PC-3 (cell line): ENCODE results near the gene YES1. TPM values are rescaled to one million over a fixed set of nuclear protein-coding genes. Genes with fewer than 3 reads are reported as not detected.

Source experiments
- ATAC-seq: fragments of 200-7000 bp; cut with Tn5 transposase; 2 replicates; pipeline ENCODE4 v1.9.1; 2020; ENCODE audit warnings: mild to moderate bottlenecking, moderate library complexity
- BruUV-seq: library from RNA; stranded (reverse); fragments of 400-500 nt; replicated peaks from 2 replicates; lab custom pipeline; 2021; lab: Mats Ljungman, UMichigan
- CTCF ChIA-PET: fragments of 300-600 bp; sonication (Branson Sonifier 250); formaldehyde crosslinking; loops from one replicate; lab custom pipeline; 2022; ENCODE audit warnings: antibody characterized with exemption; lab: Charles Lee
- POLR2A ChIA-PET: fragments of 300-600 bp; sonication (Branson Sonifier 250); formaldehyde crosslinking; loops from one replicate; lab custom pipeline; 2022; ENCODE audit warnings: antibody characterized with exemption; ENCODE audit not compliant: unreplicated experiment; lab: Charles Lee
- DNase-seq: peaks from one replicate; pipeline ENCODE4 v3.0.0-alpha.2; 2015
- H2AFZ ChIP-seq: fragments of 300-600 bp; sonication (generic); 2 replicates; pipeline ENCODE4 v1.6.0; 2016; ENCODE audit warnings: antibody characterized with exemption, low read length
- H3F3A ChIP-seq: fragments of 300-600 bp; sonication (generic); one replicate; pipeline ENCODE4 v1.6.0; 2017; ENCODE audit warnings: antibody characterized with exemption, low read length, control low read depth, mild to moderate bottlenecking; ENCODE audit not compliant: unreplicated experiment
- H3K27ac ChIP-seq: fragments of 300-600 bp; sonication (generic); 2 replicates; pipeline ENCODE4 v1.5.1; 2016; ENCODE audit warnings: mild to moderate bottlenecking, low read length
- H3K27me3 ChIP-seq: fragments of 300-600 bp; sonication (generic); 2 replicates; pipeline ENCODE4 v1.6.1; 2016; ENCODE audit warnings: low read length, mixed read lengths
- H3K36me3 ChIP-seq: fragments of 300-600 bp; sonication (generic); 2 replicates; pipeline ENCODE4 v1.6.1; 2016; ENCODE audit warnings: low read depth, mixed run types, low read length, mixed read lengths
- H3K4me1 ChIP-seq: fragments of 300-600 bp; sonication (generic); 2 replicates; pipeline ENCODE4 v1.5.1; 2016; ENCODE audit warnings: low read length; ENCODE audit not compliant: insufficient read depth
- H3K4me2 ChIP-seq: fragments of 300-600 bp; sonication (generic); 2 replicates; pipeline ENCODE4 v1.6.0; 2016; ENCODE audit warnings: low read length
- H3K4me3 ChIP-seq: fragments of 300-600 bp; sonication (generic); 2 replicates; pipeline ENCODE4 v1.5.1; 2016; ENCODE audit warnings: mild to moderate bottlenecking, low read length, mixed read lengths
- H3K79me2 ChIP-seq: fragments of 300-600 bp; sonication (generic); 2 replicates; pipeline ENCODE4 v1.6.1; 2017; ENCODE audit warnings: low read length, mixed read lengths
- H3K9ac ChIP-seq: fragments of 300-600 bp; sonication (generic); 2 replicates; pipeline ENCODE4 v1.6.0; 2016; ENCODE audit warnings: mild to moderate bottlenecking, low read length
- H3K9me2 ChIP-seq: fragments of 300-600 bp; sonication (generic); replicated peaks from 2 replicates; pipeline ENCODE4 v1.6.1; 2016; ENCODE audit warnings: mixed run types, low read length, mixed read lengths
- H3K9me3 ChIP-seq: fragments of 300-600 bp; sonication (generic); 2 replicates; pipeline ENCODE4 v1.6.1; 2016; ENCODE audit warnings: low read length, mixed read lengths
- H4K20me1 ChIP-seq: fragments of 300-600 bp; sonication (generic); 2 replicates; pipeline ENCODE4 v1.6.1; 2016; ENCODE audit warnings: low read length, mixed read lengths
- EZH2 ChIP-seq: fragments of 300-600 bp; sonication (generic); IDR thresholded peaks from one replicate; pipeline ENCODE4 v1.6.1; 2017; ENCODE audit warnings: antibody characterized with exemption, mild to moderate bottlenecking, low read length; ENCODE audit not compliant: unreplicated experiment
- EZH2phosphoT487 ChIP-seq: fragments of 300-600 bp; sonication (generic); IDR thresholded peaks from 2 replicates; pipeline ENCODE4 v1.6.1; 2018; ENCODE audit warnings: mild to moderate bottlenecking, antibody characterized with exemption, low read length, borderline replicate concordance
- intact Hi-C: fragments of 100-400 bp; cut with micrococcal nuclease; formaldehyde crosslinking; loops from 2 replicates; pipeline ENCODE4 v1.9.0; 2023
- total RNA-seq: library from RNA; depleted of rRNA; stranded (reverse); fragments of >200 nt; gene quantifications from 2 replicates; pipeline ENCODE4 v1.2.3, GENCODE V29; 2014
- TF ChIP-seq, protein P1 (sequence below): fragments of 300-600 bp; sonication (generic); conservative IDR thresholded peaks from 2 replicates; pipeline ENCODE4 v1.5.1; 2017; ENCODE audit warnings: antibody characterized with exemption, low read depth, mild to moderate bottlenecking, low read length

The YES1 gene
- total RNA-seq, 1 experiment from 2014 or later, result 73.5 TPM

DNA sequence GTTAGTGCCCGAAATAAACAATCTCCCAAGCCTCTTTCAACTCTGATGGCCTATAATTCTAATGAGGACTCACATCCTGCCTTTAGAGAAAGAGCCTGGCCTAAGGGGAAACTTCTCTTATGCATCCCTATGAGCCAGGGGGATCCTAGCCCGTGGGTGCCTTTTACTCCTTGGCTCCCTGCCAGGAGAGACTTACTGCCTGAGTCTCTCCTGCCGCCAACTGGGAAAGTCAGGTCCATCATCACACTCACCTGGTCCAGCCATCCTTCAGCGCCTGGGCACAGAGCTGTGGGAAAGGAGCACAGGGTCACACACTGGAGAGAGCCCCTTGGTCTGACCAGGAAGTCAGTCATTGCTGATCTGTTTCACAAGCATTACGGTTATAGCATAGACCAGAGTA, 123.7 kb downstream of the YES1 start:
- Histone ChIP-seq H3K4me2 (no peak overlapping the region), H3K27me3 (no peaks in the 10 kb centered on the region), H3K9ac (no peak overlapping the region), H3F3A (no peaks in the 10 kb centered on the region), H3K36me3 (peaks cover 7% of the 10 kb centered on the region; the same call in 1 of the 2 replicates), H3K9me2 (no peaks in the 10 kb centered on the region), H3K4me3 (no peak overlapping the region), H3K4me1 (peaks cover 5% of the 10 kb centered on the region; the same call in 1 of the 2 replicates), H2AFZ (no peak overlapping the region), H3K9me3 (no peaks in the 10 kb centered on the region), H3K79me2 (no peaks in the 10 kb centered on the region), H3K27ac (no peak overlapping the region), H4K20me1 (no peaks in the 10 kb centered on the region)
- no peak for ATAC-seq
- DNase-seq, result no peak
- intact Hi-C loops, result no loop called here
- POLR2A ChIA-PET, result no interaction called here
- TF ChIP-seq EZH2 (no peak), EZH2phosphoT487 (no peak)
- TF ChIP-seq, protein P1, sequence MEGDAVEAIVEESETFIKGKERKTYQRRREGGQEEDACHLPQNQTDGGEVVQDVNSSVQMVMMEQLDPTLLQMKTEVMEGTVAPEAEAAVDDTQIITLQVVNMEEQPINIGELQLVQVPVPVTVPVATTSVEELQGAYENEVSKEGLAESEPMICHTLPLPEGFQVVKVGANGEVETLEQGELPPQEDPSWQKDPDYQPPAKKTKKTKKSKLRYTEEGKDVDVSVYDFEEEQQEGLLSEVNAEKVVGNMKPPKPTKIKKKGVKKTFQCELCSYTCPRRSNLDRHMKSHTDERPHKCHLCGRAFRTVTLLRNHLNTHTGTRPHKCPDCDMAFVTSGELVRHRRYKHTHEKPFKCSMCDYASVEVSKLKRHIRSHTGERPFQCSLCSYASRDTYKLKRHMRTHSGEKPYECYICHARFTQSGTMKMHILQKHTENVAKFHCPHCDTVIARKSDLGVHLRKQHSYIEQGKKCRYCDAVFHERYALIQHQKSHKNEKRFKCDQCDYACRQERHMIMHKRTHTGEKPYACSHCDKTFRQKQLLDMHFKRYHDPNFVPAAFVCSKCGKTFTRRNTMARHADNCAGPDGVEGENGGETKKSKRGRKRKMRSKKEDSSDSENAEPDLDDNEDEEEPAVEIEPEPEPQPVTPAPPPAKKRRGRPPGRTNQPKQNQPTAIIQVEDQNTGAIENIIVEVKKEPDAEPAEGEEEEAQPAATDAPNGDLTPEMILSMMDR, result no peak
- CTCF ChIA-PET, result no interaction called here
- BruUV-seq, result no TSS peak

DNA sequence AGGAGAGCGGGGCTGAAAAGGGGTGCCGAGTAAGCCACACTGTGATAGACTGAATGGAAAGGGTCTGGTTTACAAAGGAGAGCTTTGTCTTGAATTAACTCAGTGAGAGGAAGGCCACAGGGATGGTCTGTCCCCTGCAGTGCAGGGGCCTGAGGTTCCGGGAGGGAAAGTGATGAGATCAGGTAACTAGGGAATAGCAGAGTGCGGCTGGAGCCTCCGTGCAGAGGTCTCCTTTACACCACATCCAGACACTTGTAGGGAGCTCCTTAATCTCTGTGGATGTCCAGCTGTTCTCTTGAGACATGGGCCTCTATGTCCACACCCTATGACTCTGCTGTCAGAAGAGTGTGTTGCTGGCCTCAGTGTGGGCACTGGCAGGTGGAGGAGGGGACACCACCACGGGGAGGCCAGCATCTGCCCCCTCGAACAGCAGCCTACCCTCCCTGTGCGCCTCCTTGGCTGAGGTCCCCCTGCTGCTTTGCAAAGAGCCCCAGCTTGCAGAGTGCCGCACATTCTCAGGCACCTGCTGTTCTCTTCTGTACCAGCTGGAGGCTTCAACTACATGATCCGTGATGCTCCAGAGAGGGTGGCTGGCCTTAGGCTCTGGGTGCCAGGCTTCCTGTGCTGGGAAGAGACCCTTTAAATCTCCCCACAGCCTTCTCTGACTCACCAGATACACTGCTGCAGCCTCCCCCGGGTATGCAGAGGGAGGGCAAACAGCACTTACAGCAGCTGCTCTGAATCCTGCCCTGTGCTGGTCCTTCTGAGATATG, 125.5 kb downstream of the YES1 start:
- ChIA-PET POLR2A (no interaction called here), CTCF (no interaction called here)
- DNase-seq, result no peak
- H3K27me3 ChIP-seq, result no peaks in the 10 kb centered on the region
- H3K9me2 ChIP-seq, result no peaks in the 10 kb centered on the region
- H3F3A ChIP-seq, result no peaks in the 10 kb centered on the region
- TF ChIP-seq EZH2, result no peak
- TF ChIP-seq EZH2phosphoT487, result no peak
- TF ChIP-seq, protein P1, result no peak
- no peak overlapping the region for H3K9ac ChIP-seq
- peaks cover 6% of the 10 kb centered on the region; the same call in 1 of the 2 replicates for H3K36me3 ChIP-seq
- H3K4me1 ChIP-seq, result peaks cover 5% of the 10 kb centered on the region; the same call in 1 of the 2 replicates
- intact Hi-C loops, result no loop called here
- no peak overlapping the region for H3K4me3 ChIP-seq
- H3K9me3 ChIP-seq, result no peaks in the 10 kb centered on the region
- no peaks in the 10 kb centered on the region for H4K20me1 ChIP-seq
- ATAC-seq, result peak; percentile 39
- H3K4me2 ChIP-seq, result no peak overlapping the region
- BruUV-seq, result no TSS peak
- H2AFZ ChIP-seq, result no peak overlapping the region
- H3K79me2 ChIP-seq, result no peaks in the 10 kb centered on the region
- no peak overlapping the region for H3K27ac ChIP-seq

DNA sequence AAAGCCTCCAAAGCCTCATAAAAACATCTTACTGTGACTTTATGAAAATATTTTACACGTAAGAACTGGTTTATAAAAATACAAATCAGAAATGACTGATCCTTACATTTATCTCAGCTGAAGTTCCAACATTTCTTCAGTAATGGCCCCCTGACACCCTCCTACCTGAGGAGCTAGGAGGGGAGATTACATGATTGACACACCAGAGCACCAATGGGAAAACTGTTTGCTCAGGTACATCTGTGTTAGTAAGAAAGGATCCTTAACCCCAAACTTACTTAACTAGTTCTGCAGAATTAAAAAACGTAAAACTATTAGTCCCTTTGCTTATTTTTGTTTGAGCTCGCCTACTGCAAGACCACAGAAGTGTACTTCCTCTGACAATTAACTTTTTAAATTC, 126.6 kb downstream of the YES1 start:
- Histone ChIP-seq H3F3A (no peaks in the 10 kb centered on the region), H3K9me2 (no peaks in the 10 kb centered on the region), H3K4me1 (peaks cover 5% of the 10 kb centered on the region; the same call in 1 of the 2 replicates), H3K9ac (no peak overlapping the region), H3K4me3 (no peak overlapping the region), H3K4me2 (no peak overlapping the region), H4K20me1 (no peaks in the 10 kb centered on the region), H3K79me2 (no peaks in the 10 kb centered on the region), H3K9me3 (no peaks in the 10 kb centered on the region), H3K36me3 (peaks cover 10% of the 10 kb centered on the region; the same call in 1 of the 2 replicates), H3K27ac (no peak overlapping the region), H3K27me3 (no peaks in the 10 kb centered on the region), H2AFZ (no peak overlapping the region)
- CTCF ChIA-PET, result no interaction called here
- POLR2A ChIA-PET, result no interaction called here
- ATAC-seq (no peak), DNase-seq (peak; percentile 22)
- intact Hi-C loops, result no loop called here
- BruUV-seq, result no TSS peak
- no peak for TF ChIP-seq EZH2
- TF ChIP-seq EZH2phosphoT487, result no peak
- TF ChIP-seq, protein P1, result no peak
